SK-MEL-5 (cell line): Measurements from ENCODE around the gene ISG20L2. TPM values are rescaled to one million over a fixed set of nuclear protein-coding genes. Genes with fewer than 3 reads are reported as not detected.
A peak's percentile ranks its signal among the peaks of the same experiment; 100 is the strongest.
"Not testable (repeated sequence)": the region's sequence is repeated elsewhere in the genome, so short reads cannot be mapped to it uniquely, and the experiment has no call there.

ENCODE experiments used
- DNase-seq: peaks from one replicate; pipeline ENCODE4 v3.0.0-alpha.2; 2016; ENCODE audit warnings: low read depth, low spot score
- in situ Hi-C: cut with HindIII; loops from 2 replicates; pipeline ENCODE4 v1.10.0; 2016; ENCODE audit warnings: low sequenced_read_pairs, high pct_unique_total_duplicates, low pct_unique_long_range_greater_than_20kb
- total RNA-seq: library from RNA; depleted of rRNA; stranded (reverse); fragments of >200 nt; shearing (Covaris generic); gene quantifications from 2 replicates; pipeline ENCODE4 v1.2.3, GENCODE V29; 2014

Gene ISG20L2
- total RNA-seq, 1 experiment from 2014 or later, result 20.0 TPM

GRCh38 chr1:156757572-156758253 lies 29.1 kb upstream of the ISG20L2 start:
- DNase-seq, in situ Hi-C loops: not testable (repeated sequence)

GRCh38 chr1:156756355-156756754 lies 27.8 kb upstream of the ISG20L2 start:
- DNase-seq, result no peak
- in situ Hi-C loops, result no loop called here

- in situ Hi-C loops, result no loop called here
- DNase-seq, result no peak
Observed at GRCh38 chr1:156755527-156755950, 27.0 kb upstream of the ISG20L2 start.

DNA sequence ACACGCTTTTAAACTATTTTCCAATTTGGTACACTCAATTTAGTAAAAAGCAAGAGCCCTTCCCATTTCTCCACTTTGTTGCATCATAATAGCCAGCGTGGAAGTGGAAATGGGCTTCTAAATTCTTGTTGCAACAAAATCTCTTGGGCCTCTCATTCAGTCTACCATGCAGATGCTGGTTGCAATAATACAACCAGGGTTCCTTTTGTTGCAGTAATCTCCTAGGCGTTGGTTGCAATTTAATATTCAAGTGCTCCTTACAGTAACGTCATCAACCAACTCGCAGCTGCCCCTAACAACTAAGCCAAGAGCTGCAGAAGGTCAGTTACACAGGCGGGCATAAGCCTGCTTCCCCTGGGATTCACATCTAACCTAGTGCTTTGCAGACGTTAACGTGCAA lies 25.7 kb upstream of the ISG20L2 start:
- no peak for DNase-seq
- in situ Hi-C loops, result no loop called here

DNA sequence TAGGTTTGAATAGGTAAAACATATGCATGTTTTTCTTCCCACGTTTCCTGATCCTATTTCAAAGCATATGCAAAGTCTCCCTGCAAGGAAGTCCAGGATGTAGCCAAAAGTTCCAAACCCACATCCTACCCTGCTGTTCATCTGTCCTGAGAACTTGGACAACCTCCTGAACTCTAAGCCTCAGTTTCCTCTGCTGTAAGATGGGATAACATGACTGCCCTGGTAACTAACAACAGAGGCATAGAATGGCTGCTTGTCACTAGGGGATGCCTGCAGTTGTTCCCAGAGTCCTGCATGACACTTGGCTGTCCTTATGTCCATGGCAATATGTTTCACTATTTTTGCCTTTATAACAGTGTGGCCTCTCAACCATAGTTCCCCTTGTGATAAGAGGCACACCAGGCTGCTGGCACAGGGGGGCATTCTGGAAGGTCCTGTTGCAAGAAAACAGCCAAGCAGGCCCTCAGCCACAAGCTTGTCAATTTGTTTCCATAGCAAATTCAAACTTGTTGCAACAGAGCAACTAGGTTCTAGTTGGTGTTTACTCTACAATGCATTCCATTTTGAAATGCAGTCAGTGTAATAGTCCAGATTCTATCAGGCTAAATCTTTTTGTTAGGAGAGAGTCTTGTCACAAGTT lies 24.4 kb upstream of the ISG20L2 start:
- no peak for DNase-seq

DNA sequence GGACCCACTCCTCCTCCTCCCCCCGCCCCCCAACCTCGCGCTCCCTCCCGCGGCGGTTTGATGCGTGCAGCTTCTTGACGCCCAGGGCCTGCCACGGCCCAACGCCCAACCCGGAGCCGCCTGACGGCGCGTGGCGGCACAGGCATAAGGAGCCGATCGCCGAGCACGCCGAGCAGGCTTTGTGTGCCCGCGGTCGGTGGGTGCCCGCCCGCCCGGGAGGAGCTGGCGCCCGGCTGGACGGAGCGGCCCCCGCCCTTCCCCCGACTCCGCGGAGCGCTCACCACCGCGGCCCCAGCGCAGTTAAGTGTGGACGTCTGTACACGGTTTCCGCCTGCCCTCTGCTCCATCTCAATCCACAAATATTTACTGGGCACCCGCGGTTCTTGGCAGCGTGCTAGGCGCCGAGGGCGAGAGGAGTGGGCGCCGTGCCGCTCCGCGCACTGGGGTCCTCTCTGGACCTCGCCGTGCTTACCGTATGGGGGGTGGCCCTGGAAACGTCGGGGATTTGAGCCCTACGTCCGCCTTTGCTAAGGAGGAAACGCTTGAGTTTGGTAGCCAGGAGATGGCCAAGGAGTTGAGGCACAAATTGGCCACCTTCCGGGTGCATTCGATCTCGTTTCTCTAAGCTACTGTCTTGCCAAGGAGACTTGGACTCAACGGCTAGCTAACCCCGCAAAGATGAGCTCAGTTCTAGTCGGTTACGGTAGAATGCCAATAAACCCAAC lies 23.4 kb upstream of the ISG20L2 start:
- in situ Hi-C loops, result no loop called here
- DNase-seq, result peak; percentile 95

More for the DNA sequence above, 24.4 kb upstream of the ISG20L2 start:
- in situ Hi-C loops, result no loop called here

DNA sequence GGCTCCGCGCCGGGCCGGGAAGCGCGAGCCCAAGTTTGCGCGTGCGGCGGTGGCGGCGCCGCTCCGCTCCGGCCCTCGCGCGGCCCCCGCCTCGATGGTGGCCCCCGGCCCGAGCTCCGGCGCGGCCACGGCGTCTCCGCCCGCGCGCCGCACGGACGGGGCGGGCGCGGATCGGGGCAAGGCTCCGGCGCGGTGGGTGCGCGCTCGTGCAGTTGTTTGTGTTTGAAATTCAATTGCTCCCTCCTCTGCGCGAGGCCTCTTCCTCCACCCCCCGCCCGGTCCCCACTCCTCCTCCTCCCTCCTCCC lies 22.8 kb upstream of the ISG20L2 start, which contains the start of gene HDGF:
HDGF (minus strand) TSS at position 225 of the 306 bp plus-strand sequence. CDS start 246 bp downstream, outside the sequence.
- no peak for DNase-seq
- in situ Hi-C loops, result no loop called here

DNA sequence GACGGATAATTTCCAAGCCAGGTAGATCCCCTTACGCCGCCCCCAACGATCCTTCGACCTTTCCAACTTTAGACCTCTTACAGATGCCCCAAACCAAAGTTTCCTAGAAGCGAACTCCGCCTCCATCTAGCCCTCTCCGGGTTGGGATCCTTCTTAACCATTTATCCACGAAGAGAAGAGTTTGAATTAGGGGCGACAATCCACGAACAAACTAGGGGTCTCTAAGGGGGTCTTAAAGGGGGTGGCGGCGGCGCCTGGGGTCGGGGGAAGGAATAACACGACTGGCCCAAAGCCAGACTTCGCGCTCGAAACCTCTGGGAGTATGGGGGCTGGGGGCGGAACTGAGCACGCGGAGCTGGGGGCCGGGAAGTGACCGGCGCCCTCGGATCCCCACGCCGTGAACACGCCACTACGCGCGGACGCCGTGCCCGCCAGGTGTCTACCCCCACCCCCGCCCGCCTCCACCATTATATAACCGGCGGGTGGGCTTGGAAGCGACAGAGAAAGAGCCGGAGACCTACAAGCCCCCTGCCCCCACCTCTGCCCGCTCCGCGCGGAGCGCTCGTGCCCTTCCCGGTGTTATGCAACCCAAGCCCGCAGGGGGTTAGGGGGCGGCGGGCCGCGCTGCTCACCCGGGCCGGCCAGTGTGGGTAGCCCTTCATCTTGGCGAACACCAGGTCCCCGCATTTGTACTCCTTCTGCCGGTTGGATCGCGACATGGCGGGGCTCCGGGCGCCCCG lies 22.3 kb upstream of the ISG20L2 start:
- DNase-seq, result no peak
- in situ Hi-C loops, result no loop called here

DNA sequence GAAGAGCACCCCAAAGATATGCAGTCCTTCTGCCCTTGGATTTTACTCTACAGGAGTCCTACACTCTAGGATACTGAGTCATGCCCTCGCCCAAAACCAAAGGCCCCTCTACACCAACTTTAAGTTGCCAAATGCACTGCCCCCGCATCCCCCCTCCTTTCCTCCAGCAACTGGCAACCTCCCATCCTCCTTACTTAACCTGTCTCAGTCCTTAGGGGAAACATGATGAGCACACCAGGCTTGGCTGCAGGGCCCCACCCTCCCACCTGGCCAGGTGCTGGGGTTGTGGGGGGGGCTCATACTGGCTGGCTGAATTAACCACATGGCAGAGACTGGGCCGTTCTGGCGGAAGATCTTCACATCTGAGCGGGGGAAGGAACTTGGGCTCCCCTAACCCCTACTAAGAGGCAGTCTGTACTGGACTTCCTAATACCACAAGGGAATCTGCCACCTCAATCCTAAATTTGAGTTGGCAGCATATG lies 21.7 kb upstream of the ISG20L2 start:
- no peak for DNase-seq
- in situ Hi-C loops, result no loop called here

GRCh38 chr1:156749419-156750118 lies 21.0 kb upstream of the ISG20L2 start:
- in situ Hi-C loops, result no loop called here

GRCh38 chr1:156748670-156749418 lies 20.3 kb upstream of the ISG20L2 start:
- in situ Hi-C loops, result no loop called here

More at GRCh38 chr1:156749419-156750118, 21.0 kb upstream of the ISG20L2 start:
- DNase-seq, result no peak

DNA sequence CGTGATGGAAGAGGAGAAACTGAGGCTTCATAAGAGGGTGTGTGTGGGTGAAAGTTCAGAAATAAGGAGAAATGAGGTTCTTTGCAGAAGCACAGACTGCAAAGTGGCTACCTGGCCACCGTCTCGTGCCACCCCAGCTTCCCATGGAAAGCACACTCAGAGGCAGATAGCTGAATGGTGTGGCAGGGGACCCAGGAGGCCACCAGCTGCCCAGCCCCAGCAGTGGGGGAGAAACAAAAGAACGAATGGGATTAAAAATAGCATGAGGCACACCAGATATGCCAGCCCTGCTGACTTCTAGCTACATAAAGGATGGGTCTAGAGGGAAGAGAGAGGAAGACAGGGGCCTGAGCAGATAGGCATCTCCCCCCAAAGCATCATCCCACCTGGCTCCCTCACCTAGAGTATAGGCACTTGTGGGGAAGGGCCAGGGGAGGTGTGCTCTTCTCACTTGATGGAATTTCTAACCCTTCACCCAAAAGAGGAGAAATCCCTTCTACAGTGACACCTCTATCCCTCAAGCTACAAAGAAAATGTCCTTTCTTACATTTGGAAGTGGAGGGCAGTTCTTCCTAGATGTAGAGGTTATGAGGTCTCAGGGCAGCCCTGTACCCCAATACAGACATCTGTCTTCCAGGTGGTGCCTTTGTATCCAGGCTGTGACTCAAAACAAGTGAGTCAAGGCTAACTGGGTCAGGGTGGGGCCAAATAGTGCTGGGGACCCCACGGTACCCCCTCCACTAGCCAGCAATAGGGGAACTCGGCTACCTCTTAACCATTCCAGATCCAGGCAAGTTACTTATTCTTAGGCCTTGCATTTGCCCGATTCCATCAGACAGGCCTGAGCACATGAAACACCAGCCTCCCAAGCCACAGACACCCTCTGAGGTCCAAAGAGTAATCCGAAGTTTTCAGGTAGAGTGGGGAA lies 19.4 kb upstream of the ISG20L2 start:
- DNase-seq, result no peak
- in situ Hi-C loops, result no loop called here

More at GRCh38 chr1:156748670-156749418, 20.3 kb upstream of the ISG20L2 start:
- no peak for DNase-seq

DNA sequence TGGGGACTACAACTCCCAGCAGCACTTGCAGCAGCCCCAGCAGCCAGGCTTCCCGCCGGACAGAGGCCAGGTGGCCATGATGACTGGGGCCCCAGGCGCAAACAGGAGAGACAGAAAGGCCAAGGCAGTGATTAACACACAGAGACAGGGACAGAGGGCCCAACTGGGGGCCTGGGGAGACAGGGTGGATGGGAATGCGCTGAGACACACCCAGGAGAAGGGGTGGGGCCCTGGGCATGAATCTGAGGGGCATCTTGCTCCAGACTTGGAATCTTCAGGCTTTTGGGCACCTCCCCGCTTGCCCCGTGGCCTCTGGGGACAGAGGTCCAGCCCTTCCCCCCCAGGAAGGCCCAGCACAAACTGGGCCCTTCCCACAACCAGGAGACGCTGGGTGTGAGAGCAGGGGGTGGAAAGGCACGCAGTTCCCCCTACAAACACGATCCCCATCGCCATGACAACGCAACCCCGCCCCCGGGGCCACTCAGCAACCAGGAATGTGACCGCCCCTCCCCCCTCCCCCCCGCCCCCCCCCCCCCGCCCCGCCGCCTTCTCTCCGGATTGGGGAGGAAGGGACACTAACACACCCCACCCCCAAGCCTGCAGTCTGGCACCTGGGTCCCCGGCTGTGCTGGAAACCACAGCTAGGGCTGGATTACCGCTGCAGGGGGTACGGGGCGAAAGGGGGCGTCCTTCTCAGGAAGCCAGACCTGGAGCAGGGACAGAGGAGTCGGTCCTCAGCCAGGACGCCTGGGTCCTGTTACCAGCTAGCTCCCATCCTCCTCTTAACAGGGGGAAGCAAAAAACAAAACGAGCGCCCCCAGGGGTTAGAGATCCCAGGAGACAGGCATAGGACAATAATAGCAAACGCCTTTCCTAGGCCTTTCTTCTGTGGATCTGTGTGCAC lies 18.4 kb upstream of the ISG20L2 start:
- in situ Hi-C loops, result no loop called here
- peak; percentile 77 for DNase-seq

- no peak for DNase-seq
- in situ Hi-C loops, result no loop called here
Observed at GRCh38 chr1:156746406-156746727, 17.8 kb upstream of the ISG20L2 start.

DNA sequence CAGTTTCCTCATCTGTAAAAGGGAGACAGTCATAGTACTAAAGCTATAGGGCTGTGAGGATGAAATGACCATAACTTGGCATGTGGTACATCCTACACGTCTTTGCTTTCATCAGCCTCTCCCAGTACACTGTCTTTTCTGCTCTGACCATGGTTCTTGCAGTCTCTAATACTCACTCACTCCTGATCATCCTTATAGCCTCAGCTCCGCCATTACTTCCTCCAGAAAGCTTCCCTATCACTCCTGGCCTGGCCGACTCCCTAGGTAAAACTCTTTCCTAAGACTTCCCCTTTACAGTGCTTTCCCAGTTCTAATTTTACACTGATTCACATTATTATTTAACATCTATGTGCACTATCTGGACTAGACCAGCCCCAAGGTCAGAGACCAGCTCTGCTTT lies 17.3 kb upstream of the ISG20L2 start:
- DNase-seq, result no peak
- in situ Hi-C loops, result no loop called here
